DMS 273 (cell line): ENCODE data around the gene MRPS21.
A peak's percentile ranks its signal among the peaks of the same experiment; 100 is the strongest.
"Not testable (repeated sequence)": the region's sequence is repeated elsewhere in the genome, so short reads cannot be mapped to it uniquely, and the experiment has no call there.

ENCODE experiments used
- DNase-seq: peaks from one replicate; lab custom pipeline; 2025; ENCODE audit not compliant: unreplicated experiment; lab: John Stamatoyannopoulos, UW

Gene MRPS21

DNA sequence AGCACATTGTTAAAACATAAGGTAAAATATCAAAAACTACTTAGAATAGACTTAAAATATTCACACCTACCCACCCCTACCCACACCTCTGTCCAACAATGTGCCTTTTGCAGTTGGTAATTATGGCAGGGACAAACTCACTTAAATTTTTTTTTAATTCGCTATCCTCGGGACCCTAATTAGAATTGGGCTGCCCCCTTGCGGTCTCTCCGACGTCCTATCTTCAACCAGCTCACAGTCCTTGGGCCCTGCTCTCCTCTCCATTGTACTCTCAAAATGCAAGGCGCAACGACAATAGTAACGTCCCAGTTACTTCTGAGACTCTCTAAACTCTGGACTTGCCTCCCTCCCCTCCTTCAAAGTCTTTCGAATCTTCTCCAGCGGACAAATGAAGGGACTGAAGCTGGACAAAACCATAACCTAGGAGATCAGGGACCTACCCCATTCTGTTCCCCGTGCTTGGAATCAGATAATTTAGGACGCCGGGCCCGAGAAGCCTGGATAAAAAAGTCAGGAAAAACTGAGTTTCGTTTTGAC, 12.4 kb upstream of the MRPS21 start:
- peak; percentile 87 for DNase-seq

GRCh38 chr1:150281758-150282557, 11.7 kb upstream of the MRPS21 start, which contains the start of gene CIART:
Gene CIART, plus strand, starts transcription at chr1:150282554. Its CDS starts 714 bp downstream, at chr1:150283268.
- DNase-seq, result peak; percentile 99

- DNase-seq, result no peak
Measured at GRCh38 chr1:150282558-150282958, 11.1 kb upstream of the MRPS21 start.

GRCh38 chr1:150283260-150283659, 10.4 kb upstream of the MRPS21 start:
- DNase-seq, result no peak

DNA sequence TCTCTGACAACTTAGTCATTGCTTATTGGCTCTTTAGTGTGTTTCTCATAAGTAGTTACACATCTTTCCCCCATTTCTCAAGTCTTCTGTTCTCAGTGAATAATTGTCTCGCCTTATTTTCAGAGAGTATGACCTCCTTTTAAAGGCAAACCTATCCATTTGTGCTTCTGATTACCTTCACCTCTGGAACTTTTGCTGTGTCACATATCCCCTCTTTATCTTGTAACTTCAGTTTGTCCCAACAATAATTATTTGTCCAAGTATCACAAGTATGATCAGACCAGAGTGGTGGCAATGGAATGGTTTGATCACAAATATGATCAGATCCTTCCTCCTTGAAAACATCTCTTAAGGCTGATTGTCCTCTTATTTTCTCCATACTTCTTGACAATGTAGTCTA, 5.3 kb upstream of the MRPS21 start:
- no peak for DNase-seq

DNA sequence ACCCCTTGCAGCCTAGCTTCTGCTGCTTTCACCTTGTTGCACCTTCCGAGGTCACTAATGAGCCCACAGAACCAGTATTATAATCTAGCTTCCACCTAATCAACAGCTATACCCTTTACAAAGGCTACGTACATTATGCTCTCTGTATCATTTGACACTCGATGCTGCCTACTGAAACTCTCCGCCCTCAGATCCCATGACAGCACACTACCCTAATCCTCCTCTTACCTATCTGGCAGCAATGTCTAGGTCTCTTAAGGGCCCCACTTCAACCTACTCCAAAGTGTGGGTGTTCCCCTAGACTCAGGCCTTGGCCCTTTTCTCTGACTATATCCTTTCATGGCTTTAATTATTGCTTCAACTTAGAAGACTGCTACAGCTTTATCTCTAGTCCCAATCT, 4.8 kb upstream of the MRPS21 start:
- DNase-seq, result no peak

- DNase-seq, result no peak
Measured at GRCh38 chr1:150295476-150295875, 1.8 kb downstream of the MRPS21 start.

- no peak for DNase-seq
Measured at GRCh38 chr1:150299716-150300115, 6.1 kb downstream of the MRPS21 start.

DNA sequence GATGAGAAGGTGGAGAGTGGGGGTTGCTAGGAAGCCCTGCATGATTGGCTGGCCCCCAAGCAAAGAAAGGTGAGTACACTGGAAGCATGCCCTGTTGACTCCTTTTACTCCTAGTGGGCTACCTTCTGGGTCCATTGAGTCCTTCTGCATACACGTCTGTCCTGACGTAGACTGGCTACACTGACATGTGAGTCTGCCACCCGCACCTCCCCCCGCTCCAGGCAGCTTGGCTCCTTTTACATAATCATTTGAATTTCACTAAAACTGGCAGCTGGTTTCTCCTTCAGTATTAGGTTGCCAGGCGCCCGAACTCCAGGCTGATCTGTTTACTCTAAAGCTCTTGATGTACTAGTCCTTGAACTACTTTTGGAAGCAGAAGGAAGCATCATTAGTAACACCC, 8.7 kb downstream of the MRPS21 start:
- DNase-seq, result peak; percentile 81

DNA sequence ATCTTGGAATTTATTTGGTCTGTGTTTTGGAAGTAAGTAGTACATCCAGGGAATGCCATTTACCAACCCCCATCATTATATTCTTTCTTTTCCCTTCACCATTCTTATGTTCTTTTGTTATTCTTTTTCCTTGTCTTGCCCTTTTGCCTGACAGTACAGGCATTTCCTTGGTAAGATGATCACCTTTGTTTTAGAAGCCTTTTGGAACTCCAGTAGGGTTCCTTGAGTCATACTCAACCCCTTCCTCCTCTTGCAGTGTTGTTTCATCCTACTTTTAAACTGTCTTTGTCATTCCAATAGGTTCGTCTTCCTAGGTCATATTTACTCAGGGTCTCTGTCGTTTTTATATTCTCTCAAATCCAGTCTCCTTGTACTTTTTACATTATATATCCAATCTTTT, 9.2 kb downstream of the MRPS21 start:
- no peak for DNase-seq

DNA sequence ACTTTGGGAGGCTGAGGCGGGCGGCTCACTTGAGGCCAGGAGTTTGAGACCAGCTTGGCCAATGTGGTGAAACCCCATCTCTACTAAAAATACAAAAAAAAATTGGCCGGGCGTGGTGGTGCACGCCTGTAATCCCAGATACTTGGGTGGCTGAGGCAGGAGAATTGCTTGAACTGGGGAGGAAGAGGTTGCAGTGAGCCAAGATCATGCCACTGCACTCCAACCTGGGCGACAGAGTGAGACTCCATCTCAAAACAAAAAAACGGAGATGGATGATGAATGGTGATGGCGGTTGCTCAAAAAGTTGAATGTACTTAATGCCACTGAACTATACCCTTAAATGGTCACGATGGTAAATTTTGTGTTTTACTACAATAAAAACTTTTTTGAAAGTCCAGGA, 14.9 kb downstream of the MRPS21 start:
- not testable (repeated sequence) for DNase-seq

- DNase-seq, result peak; percentile 98
Measured at GRCh38 chr1:150309758-150310508, 16.3 kb downstream of the MRPS21 start.

GRCh38 chr1:150311762-150312161, 18.1 kb downstream of the MRPS21 start:
- no peak for DNase-seq

DNA sequence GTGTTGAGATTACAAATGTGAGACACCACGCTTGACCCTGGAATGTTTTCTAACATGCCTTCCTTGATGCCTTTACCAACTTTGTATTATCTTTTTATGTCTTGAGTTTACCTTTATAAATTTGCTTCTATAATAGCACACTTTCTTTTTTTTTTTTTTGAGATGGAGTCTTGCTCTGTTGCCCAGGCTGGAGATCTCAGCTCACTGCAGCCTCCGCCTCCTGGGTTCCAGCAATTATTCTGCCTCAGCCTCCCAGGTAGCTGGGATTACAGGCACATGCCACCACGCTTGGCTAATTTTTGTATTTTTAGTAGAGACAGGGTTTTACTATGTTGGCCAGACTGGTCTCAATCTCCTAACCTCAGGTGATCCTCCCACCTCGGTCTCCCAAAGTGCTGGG, 21.0 kb downstream of the MRPS21 start:
- DNase-seq, result not testable (repeated sequence)

DNA sequence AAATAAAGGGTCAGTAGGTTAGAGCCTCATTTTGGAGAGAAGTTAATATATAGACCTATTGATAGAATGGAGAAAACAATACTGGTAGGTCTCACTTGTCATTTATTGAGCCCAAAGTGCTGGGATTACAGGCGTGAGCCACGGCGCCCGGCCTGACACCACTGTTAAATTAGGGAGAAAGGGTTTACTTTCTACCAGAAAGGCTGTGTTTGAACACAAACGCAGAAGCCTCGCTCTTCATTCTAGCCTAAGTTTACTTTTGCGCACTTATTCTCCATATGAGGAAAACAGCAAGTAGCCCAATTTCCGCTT, 27.0 kb downstream of the MRPS21 start:
- DNase-seq, result no peak

DNA sequence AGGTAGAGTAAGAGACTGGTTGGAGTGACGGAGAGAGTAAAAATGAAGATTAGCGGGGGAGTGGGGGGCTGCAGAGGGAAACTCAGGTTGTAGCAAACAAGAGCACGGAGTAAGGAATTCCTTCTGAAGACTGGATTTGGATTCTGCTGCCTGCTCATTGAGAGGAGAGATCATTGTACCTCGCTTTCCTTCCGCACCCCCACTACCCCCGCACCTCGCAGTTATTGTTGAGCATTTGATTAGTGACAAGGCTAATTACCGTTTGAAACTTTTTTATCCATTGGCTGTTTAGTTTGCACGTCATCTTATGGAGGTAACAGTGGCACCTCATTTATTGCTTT, 28.1 kb downstream of the MRPS21 start:
- no peak for DNase-seq

DNA sequence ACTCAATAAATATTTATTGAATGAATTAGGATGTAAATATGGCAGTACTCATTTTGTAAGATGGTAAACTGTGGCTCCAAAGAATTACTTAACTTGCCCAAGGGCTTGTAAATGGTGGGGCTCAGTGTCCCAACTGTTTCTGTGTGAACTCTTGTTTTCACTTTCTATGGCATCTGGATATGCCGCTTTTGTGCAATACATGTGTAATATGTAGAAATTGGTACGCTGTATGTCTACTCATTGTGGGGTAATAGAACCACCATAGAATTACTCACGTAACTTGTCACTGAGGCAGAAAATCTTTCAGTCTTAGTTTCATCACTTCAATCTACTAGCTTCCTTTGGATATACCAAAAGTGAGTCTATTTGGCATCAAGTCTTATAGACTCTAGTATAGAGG, 28.6 kb downstream of the MRPS21 start:
- no peak for DNase-seq

DNA sequence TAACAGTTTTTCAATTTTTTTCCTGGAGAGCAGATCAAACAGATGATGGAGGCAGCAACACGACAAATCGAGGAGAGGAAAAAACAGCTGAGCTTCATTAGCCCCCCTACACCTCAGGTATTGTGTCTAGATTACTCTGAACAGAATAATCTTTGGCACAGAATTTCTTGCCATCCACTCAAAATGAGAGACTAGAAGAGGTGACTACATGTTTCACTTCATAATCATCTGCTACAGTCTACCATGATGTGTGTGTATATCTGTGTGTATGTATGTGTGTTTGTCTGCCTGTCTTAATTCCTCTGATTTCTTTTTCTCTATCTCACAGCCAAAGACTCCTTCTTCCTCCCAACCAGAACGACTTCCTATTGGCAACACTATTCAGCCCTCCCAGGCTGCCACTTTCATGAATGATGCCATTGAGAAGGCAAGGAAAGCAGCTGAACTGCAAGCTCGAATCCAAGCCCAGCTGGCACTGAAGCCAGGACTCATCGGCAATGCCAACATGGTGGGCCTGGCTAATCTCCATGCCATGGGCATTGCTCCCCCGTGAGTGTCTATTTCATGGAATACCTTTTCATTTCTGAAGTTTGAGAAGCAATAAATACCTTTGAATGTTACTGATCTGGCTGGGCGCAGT, 39.1 kb downstream of the MRPS21 start:
- no peak for DNase-seq

- no peak for DNase-seq
Measured at GRCh38 chr1:150346316-150346715, 52.7 kb downstream of the MRPS21 start.

DNA sequence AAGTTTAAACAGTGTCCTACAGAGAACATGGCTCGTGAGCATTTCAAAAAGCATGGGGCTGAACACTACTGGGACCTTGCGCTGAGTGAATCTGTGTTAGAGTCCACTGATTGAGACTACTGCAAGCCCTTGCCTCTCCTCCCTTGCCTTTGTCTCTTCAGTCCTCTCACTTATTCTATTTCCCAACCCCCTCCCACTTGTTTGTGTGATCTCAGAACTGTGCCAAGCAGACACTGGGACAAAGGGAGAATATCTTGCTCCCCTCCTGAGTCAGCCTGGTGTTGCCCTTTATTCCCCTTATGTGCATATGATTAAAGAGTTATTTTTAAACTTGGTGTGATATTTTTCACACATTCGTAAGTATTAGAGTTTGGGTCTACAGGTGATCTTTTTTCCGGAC, 59.2 kb downstream of the MRPS21 start:
- DNase-seq, result no peak
